Ascending aorta (tissue), 2 donors: ENCODE data around the gene GALM. TPM values are rescaled to one million over a fixed set of nuclear protein-coding genes. Genes with fewer than 3 reads are reported as not detected.

Experiments
- DNase-seq, 2 donors: peaks; one replicate each; pipeline ENCODE4 v3.0.0-alpha.2; 2019; ENCODE audit warnings: low spot score in 2 of 2
- H3K27ac ChIP-seq, 2 donors: fragments of 200-600 bp; sonication (generic); one replicate each; pipeline ENCODE4 v1.5.1; 2016 to 2017; ENCODE audit warnings: mild to moderate bottlenecking in 1 of 2
- H3K27me3 ChIP-seq: fragments of 200-600 bp; sonication (generic); one replicate; pipeline ENCODE4 v1.5.1; 2017
- H3K36me3 ChIP-seq, 2 donors: fragments of 200-600 bp; sonication (generic); one replicate each; pipeline ENCODE4 v1.5.1; 2016
- H3K4me1 ChIP-seq, 2 donors: fragments of 200-600 bp; sonication (generic); one replicate each; pipeline ENCODE4 v1.5.1; 2016 to 2017; ENCODE audit warnings: mild to moderate bottlenecking in 1 of 2
- H3K4me3 ChIP-seq, 2 donors: fragments of 200-600 bp; sonication (generic); one replicate each; pipeline ENCODE4 v1.5.1; 2016 to 2017; ENCODE audit warnings: mild to moderate bottlenecking in 1 of 2
- H3K9me3 ChIP-seq, 2 donors: fragments of 200-600 bp; sonication (generic); one replicate each; pipeline ENCODE4 v1.5.1; 2016
- CTCF ChIP-seq, 3 experiments: fragments of 200-600 bp in 2 of 3; fragments of 450-650 bp in 1 of 3; sonication (generic) in 2 of 3; IDR thresholded peaks; one replicate each; pipeline ENCODE4 v1.5.1; 2016 to 2019; ENCODE audit warnings: antibody characterized with exemption in 3 of 3, mild to moderate bottlenecking in 1 of 3, moderate library complexity in 1 of 3
- intact Hi-C: fragments of 100-400 bp; cut with DNase I; formaldehyde crosslinking; loops from one replicate; pipeline ENCODE4 v1.15.1; 2023
- total RNA-seq: library from RNA; depleted of rRNA; stranded (reverse); fragments of >200 nt; gene quantifications from one replicate; pipeline ENCODE4 v1.1.0, GENCODE V29; 2016

Gene GALM
- total RNA-seq, 1 donor from 2014 or later: 1.4 TPM

- intact Hi-C loops: no loop called here
- Histone ChIP-seq H3K36me3 (peaks cover 16 to 39% of the 10 kb centered on the region in 2 donors), H3K27ac (no peak overlapping the region), H3K9me3 (no peaks in the 10 kb centered on the region), H3K27me3 (no peaks in the 10 kb centered on the region), H3K4me1 (no peaks in the 10 kb centered on the region), H3K4me3 (no peak overlapping the region)
- DNase-seq: no peak
- no peak for TF ChIP-seq CTCF (IDR thresholded peaks at IDR 0.05)
Observed at GRCh38 chr2:38728694-38729093, 62.8 kb downstream of the GALM start.

- no peak for DNase-seq
- no peaks in the 10 kb centered on the region for H3K27me3 ChIP-seq
- no peak for TF ChIP-seq CTCF (IDR thresholded peaks at IDR 0.05)
- peaks cover 22 to 42% of the 10 kb centered on the region in 2 donors for H3K36me3 ChIP-seq
- no peak overlapping the region for H3K27ac ChIP-seq
- intact Hi-C loops: no loop called here
- no peak overlapping the region for H3K4me3 ChIP-seq
- H3K4me1 ChIP-seq: no peaks in the 10 kb centered on the region
- no peaks in the 10 kb centered on the region for H3K9me3 ChIP-seq
Observed at GRCh38 chr2:38731090-38731489, 65.2 kb downstream of the GALM start.

GRCh38 chr2:38731684-38732221, 65.8 kb downstream of the GALM start:
- H3K4me3 ChIP-seq: no peak overlapping the region
- peaks cover 22 to 42% of the 10 kb centered on the region in 2 donors for H3K36me3 ChIP-seq
- no peaks in the 10 kb centered on the region for H3K27me3 ChIP-seq
- TF ChIP-seq CTCF (IDR thresholded peaks at IDR 0.05): no peak
- DNase-seq: no peak
- no peaks in the 10 kb centered on the region for H3K4me1 ChIP-seq
- no peak overlapping the region for H3K27ac ChIP-seq
- intact Hi-C loops: no loop called here
- H3K9me3 ChIP-seq: no peaks in the 10 kb centered on the region

GRCh38 chr2:38733300-38733971, 67.5 kb downstream of the GALM start:
- H3K4me1 ChIP-seq: no peaks in the 10 kb centered on the region
- H3K36me3 ChIP-seq: peaks cover 29 to 54% of the 10 kb centered on the region in 2 donors
- no peak for DNase-seq
- no peaks in the 10 kb centered on the region for H3K27me3 ChIP-seq
- H3K9me3 ChIP-seq: no peaks in the 10 kb centered on the region
- intact Hi-C loops: no loop called here
- no peak overlapping the region for H3K4me3 ChIP-seq
- TF ChIP-seq CTCF (IDR thresholded peaks at IDR 0.05): no peak
- no peak overlapping the region for H3K27ac ChIP-seq

- no peak for DNase-seq
- no peak overlapping the region for H3K27ac ChIP-seq
- no peak overlapping the region for H3K4me3 ChIP-seq
- intact Hi-C loops: no loop called here
- no peaks in the 10 kb centered on the region for H3K9me3 ChIP-seq
- H3K4me1 ChIP-seq: no peaks in the 10 kb centered on the region
- peaks cover 29 to 57% of the 10 kb centered on the region in 2 donors for H3K36me3 ChIP-seq
- no peak for TF ChIP-seq CTCF (IDR thresholded peaks at IDR 0.05)
- no peaks in the 10 kb centered on the region for H3K27me3 ChIP-seq
Observed at GRCh38 chr2:38734299-38735058, 68.6 kb downstream of the GALM start.
